Mesenteric fat pad (tissue), 1 donor: ENCODE measurements around the gene HSF2. TPM values are rescaled to one million over a fixed set of nuclear protein-coding genes. Genes with fewer than 3 reads are reported as not detected.
A peak's percentile ranks its signal among the peaks of the same experiment; 100 is the strongest.

Experiments
- DNase-seq: peaks from one replicate; pipeline ENCODE4 v3.0.0-alpha.2; 2020; ENCODE audit warnings: low spot score
- long read RNA-seq: library from polyadenylated mRNA; unstranded; transcript quantifications from one replicate; pipeline ENCODE4 v2.0.0, GENCODE V29; 2020
- total RNA-seq: library from RNA; stranded (reverse); fragmentation: NEBNext Ultra II Directional; extraction: Animal tissue kit (Norgen Biotek cat#: 25700); gene quantifications from one replicate; pipeline ENCODE4 v1.2.1, GENCODE V29; 2021
- donor health status: DM: yes; HTN: yes; CAD: no.

Gene HSF2
- 9.8 TPM for total RNA-seq
- long read RNA-seq, transcript HSF2-201 (13 exons, 2,549 nt), result minor isoform, 14 of 34 reads
- long read RNA-seq, transcript HSF2-202 (12 exons, 2,643 nt), result major isoform, 18 of 34 reads
- long read RNA-seq, partial matches to known transcripts, result 2 of 34 reads
- long read RNA-seq, other reads (novel, unspliced or antisense), result 0 of 34 reads

GRCh38 chr6:122399348-122400120 lies at the start of gene HSF2:
TSS of gene HSF2 (plus strand) at chr6:122399652. CDS start at chr6:122399738, 86 bp downstream.
- peak; percentile 97 for DNase-seq

- no peak for DNase-seq
Measured at GRCh38 chr6:122352981-122353664, 46.3 kb upstream of the HSF2 start.

GRCh38 chr6:122360809-122361208 lies 38.6 kb upstream of the HSF2 start:
- no peak for DNase-seq

- DNase-seq, result no peak
Measured at GRCh38 chr6:122361314-122361979, 38.0 kb upstream of the HSF2 start.

- no peak for DNase-seq
Measured at GRCh38 chr6:122363769-122364483, 35.5 kb upstream of the HSF2 start.

GRCh38 chr6:122365775-122366403 lies 33.6 kb upstream of the HSF2 start:
- no peak for DNase-seq

GRCh38 chr6:122367171-122367570 lies 32.3 kb upstream of the HSF2 start:
- DNase-seq, result no peak

GRCh38 chr6:122369536-122369935 lies 29.9 kb upstream of the HSF2 start:
- no peak for DNase-seq

GRCh38 chr6:122372647-122373046 lies 26.8 kb upstream of the HSF2 start:
- no peak for DNase-seq

- no peak for DNase-seq
Measured at GRCh38 chr6:122374307-122374706, 25.1 kb upstream of the HSF2 start.

GRCh38 chr6:122376246-122376645 lies 23.2 kb upstream of the HSF2 start:
- no peak for DNase-seq

- DNase-seq, result no peak
Measured at GRCh38 chr6:122381494-122382265, 17.8 kb upstream of the HSF2 start.

GRCh38 chr6:122385857-122386612 lies 13.4 kb upstream of the HSF2 start:
- no peak for DNase-seq

- DNase-seq, result no peak
Measured at GRCh38 chr6:122388945-122389344, 10.5 kb upstream of the HSF2 start.

GRCh38 chr6:122389704-122390372 lies 9.6 kb upstream of the HSF2 start:
- DNase-seq, result no peak

- no peak for DNase-seq
Measured at GRCh38 chr6:122392564-122393350, 6.7 kb upstream of the HSF2 start.

- DNase-seq, result no peak
Measured at GRCh38 chr6:122393351-122393896, 6.0 kb upstream of the HSF2 start.
